GM04504 (cell line): ENCODE results near the gene PTCD1.
"Not testable (repeated sequence)": the region's sequence is repeated elsewhere in the genome, so short reads cannot be mapped to it uniquely, and the experiment has no call there.

ENCODE experiments used
- DNase-seq: peaks from one replicate; pipeline ENCODE4 v3.0.0-alpha.2; 2012; ENCODE audit warnings: low read depth

Gene PTCD1

DNA sequence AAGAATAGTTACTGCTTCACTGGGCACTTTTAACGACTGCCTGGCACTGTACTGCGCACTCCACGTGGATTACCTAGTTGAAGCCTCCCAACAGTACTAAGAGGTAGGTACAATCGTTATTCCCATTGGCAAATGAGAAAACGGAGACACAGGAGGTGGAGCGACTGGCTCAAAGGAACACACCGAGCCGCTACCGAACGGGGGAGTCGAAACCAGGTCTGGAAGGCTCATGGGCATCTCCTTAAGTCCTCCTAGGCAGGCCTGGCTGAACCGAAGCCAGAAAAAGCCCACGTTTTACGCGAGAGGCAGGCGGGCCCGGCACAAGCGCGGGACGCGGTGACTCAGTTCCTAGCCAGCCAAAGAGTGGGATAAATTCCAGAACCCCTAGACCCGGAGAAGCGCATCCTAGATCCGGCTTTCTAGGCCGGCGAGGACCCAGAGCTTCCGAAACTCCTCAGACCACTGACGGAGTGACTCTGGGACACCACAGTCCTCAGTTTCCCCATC lies 30.7 kb downstream of the PTCD1 start:
- DNase-seq: peak; percentile 58

DNA sequence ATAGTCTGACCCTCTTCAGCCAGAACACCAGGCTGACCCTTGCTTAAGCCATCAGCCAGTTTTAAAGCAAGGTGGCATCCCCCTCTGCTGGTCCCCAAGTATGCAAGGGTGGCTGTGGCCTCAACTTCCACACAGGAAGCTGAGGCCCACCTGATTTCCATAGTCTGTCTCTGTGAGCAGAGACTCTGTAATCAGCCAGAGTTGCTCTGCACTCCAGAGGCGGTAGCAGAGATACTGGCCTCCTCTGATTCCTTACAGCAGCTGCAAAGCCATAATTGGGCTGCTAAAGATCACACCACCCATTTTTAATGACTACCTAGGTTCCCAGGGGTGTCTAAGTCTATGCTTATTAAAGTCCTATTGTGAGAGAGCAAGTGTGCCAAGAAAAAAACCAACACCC lies 32.0 kb downstream of the PTCD1 start:
- DNase-seq: no peak

DNA sequence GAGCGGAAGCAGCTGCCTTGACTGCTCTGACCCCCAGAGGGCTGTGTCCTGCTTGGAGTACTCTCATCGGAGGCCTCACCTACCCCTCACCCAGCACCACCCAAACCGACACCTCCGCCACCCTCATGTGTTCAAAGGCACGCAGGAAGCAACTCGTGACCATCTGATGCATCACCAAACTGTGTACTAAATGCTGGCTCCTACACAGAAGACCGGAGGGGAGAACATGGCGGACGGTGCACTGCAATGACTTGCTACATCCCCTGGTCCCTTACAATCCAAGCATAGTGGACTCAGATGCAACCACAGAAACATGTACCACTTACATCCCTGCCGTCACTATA lies 33.6 kb downstream of the PTCD1 start:
- DNase-seq: no peak

DNA sequence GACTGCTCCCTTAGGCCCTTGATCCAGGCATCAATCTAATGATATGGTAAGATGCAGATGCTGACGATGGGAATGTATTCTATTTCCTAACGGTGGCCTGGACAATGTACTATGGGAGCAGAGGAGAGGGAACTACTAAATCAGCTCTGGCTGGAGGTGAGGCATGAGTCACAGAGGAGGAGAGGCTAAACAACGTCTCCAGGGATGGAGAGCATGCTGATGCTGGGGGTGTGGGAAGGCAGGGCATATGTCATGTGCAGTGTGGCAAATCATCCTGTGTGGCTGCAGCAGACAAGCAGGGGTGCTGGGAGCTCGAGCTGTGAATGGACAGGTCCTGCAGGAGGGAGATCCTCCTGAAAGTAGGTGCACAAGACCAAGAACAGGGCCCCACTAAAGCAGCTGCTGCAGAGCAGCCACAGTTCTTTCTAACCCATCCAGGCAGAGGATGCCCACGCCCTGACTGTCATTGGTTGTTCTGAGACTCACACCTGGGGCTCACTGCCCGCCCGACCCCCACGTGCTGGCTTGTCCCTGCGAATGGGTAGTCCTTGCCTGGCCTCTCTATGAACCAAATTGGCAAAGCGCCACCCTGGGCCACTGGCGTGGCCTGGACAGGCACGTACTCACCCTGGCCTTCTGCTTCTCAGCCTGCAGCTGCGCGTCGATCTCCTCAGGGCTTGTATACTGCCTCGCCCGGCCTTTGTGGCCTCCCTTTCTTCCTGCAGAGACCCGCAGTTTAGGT lies 34.2 kb downstream of the PTCD1 start:
- peak; percentile 18 for DNase-seq

DNA sequence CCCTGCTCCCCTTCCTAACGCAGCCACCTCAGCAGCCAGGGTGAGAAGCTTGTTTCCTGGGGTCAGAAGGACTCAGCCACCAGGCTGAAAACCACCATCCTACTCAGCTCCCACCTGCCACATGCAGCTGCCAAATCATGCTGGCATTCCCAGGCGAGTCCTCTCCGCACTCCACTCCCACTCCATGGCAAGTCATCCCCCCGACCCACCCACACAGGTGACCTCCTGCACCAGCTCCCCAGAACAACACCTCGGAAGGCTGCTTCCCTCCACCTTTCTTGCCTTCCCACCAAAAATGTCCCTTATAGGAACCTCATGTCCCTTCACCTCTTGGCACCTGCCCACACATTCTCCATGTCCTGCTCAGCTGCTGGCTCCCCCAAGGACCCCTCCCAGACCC lies 34.8 kb downstream of the PTCD1 start:
- DNase-seq: no peak

DNA sequence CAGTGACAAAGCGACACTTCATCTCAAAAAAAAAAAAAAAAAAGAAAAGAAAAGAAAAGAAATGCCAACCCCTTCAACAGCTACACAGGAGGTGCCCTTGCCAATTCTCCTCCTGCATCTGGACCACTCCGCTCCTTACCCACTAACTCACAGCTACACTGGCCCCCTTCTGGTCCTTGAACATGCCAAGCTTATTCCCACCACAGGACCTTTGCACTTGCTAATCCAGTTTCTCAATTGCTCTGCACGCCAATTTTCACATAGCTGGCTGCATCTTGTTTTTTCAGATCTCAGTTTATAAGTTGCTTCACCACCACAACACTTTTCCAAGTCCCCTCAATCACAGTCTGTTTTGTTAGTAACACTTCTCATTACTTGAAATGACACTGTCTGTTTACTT lies 35.7 kb downstream of the PTCD1 start:
- DNase-seq: no peak

DNA sequence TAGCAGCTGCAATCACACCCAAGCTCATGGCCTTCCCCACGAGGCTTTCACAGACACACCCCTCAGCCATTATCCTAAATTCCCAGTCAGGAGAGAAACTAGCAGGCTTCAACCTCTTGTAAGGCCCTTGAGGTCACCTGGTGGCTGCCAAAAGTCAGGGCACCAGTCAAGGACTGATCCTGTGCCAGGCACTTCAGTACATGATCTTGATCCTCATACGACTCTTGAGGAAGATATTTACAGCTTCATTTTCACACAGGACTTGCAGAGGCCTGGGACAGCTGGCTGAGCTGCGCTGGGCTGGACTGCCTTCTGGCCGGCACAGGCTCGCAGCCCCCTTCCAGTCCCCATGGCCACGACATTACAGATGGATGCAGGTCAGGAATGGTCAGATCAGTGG lies 39.0 kb downstream of the PTCD1 start:
- DNase-seq: no peak

DNA sequence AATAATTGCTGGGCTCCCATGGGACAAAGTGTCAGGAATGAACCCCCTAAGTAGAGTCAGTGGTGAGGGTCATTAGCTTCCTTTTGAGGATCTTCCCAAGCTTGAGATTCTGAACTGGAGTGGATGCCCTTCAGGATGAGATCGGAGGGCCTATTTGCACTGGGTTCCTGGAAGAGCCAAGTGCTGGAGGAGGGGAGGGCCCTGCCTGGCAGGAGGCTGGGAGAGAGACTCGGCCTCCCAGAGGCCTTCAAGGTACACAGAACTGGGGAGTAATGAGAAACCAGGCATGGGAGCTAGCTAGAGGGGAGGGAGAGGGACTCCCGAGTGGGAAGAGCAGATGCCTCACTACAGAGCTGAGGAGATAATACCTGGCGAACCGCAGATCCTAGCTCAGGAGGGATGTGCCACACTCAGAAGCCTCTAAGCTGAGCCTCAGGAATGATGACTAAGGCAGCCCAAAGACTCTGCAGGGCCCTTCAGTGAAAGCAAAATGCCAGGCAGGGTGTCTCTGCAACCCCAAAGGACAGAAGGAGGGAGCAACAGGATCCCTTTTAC lies 39.6 kb downstream of the PTCD1 start:
- no peak for DNase-seq

DNA sequence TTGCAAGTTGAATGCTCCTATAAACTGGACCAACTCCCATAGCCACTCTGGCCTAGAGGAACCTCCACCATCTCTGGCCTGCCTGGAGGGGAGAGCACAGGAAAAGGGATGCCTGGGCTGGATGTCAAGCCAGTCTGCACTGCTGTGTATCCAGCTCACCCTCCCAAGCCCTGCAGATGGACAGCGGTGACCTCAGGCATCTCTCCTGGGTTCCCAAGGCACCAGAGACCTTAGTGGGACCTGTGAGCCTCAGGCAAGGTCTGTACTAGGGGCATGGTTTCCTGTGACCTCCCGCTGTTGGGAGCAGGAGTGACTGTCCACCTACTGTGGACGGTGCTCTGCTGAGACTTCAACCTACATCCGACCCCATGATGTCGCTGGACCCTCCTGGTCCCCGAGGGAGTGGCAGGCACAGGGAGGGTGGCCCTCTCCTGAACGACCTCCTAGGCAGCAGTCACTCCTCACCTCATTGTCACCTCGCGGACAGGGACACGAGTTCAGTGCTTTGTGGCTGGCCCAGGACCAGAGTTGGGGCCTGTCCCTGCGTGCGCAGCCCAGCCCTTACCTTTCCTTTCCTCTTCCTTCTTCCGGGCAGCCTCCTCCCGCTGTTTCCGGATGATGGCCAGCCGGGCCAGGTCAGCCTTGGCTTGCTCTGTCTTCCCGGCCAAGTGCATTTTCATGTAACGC lies 41.2 kb downstream of the PTCD1 start:
- no peak for DNase-seq

DNA sequence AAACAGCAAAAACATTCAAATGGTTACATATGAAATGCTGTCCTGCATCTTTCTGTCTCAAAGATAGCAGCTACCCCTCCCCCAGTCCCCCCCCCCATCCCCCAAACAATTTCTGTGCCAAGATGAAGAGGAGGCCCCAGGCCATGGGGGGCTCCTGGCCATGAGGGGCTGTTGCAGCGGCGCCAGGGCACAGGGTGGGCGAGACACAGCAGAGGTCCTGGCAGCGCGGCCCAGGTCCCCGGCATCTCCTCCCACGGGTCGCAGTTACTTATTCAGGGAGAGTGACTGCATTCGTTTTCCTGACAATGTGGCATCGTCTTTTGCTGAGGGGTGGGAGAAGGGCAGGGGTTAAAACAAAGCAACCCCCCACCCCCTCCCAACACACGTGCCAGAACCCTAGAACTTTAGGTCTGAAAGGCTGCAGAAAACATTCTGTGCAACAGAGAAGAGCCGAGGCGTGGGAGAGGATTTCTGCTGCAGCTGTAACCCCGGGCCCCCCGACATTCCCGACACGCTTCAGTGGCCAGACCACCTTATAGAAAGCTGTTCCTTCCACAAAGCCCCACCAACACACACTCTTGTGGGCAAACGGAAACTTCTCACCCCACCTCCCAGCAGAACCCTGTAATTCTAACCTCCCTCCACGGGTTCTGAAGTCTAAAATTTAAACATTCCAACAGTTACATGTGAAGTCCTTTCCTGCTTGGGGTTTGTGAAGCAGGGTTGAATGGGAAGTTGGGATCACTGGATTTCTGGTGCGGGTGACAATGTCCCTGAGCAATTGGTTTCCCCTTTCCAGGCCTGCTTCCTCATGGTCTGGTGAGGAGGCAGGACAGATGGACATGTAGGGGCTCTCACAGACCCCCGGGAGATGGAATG lies 41.9 kb downstream of the PTCD1 start:
- no peak for DNase-seq

DNA sequence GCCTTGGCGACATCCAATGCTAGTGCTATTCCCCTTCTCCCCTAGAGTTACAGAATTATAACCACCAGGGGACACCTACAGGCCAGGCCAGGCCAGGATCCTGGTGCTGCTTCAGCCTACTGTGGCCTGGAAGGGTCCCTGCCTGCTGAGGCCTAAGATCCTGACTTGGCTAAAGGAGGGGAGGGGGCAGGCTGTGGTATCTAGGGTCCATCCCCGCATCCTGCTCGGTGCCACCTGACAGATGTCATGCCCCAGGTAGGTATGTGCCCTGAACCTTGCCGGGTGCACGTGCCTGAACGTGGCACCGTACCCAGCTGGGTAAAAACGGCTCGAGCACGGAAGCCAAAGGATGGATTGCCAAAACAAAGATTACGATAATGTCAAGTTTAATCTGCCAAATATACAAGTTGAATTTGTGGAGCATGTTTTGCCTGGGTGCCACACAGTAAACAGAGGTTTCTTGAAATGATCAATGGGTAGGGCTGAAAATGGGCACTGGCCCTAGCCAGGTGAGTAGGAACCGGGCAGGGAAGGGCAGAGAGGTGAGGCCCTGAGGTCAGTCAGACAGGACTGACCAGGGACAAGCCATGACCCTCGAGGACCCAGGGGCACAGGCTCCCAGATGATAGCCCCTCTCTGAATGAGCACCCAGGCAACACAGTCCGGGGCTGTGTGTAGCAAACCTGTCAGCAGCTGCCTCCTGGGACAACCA lies 42.8 kb downstream of the PTCD1 start:
- DNase-seq: no peak

DNA sequence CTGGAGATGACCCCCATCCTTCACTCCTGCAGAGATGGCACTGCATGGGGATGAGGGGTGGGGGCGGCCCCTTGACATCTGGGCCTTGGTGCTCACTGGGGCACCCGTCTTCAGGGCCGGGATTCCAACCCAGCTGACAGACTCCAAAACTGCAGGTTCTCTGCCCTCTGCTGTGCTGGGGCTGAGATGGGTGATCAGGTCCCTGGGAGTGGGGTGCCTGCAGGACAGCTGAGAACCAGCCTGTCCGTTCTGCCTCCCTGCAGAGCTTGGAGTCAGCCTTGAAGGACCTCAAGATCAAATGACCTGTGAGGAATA lies 44.5 kb downstream of the PTCD1 start:
- DNase-seq: no peak

DNA sequence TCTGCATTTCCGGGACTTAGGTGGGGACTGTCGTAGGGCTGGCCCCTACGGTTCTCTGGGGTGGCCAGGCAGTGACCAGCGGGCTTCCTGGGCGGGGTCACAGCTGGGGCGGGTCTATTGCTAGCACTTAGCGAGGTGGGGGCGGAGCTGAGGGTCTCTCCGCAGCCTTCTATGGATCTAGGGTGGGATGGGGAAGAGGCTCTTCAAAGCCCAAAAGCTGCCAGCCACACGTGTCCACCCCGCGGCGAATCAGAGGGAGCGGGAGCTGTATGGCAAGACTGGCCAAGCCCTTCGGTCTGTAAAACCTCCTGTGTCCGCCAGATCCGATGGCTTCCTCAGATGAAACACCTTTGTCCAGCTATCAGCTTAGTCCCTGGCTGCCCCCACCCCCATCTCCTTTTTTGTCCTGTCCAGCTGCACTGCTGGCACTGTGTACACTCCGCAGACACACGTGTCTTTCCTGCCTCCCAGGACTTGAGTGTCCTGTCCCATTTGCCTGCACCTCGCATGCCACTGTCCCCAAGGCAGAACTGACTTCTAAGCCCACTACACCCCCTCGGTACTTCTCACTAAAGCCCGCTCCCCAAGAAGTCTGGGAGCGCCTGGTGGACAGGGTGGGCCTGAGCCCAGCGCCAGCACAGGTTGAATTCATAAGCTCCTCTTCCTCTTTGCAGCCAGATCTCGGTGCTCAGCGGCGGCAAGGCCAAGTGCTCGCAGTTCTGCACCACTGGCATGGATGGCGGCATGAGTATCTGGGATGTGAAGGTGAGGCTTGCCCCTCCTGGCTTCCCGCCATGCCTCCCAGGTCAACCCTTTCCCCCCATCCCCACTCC lies 45.0 kb downstream of the PTCD1 start:
- no peak for DNase-seq

DNA sequence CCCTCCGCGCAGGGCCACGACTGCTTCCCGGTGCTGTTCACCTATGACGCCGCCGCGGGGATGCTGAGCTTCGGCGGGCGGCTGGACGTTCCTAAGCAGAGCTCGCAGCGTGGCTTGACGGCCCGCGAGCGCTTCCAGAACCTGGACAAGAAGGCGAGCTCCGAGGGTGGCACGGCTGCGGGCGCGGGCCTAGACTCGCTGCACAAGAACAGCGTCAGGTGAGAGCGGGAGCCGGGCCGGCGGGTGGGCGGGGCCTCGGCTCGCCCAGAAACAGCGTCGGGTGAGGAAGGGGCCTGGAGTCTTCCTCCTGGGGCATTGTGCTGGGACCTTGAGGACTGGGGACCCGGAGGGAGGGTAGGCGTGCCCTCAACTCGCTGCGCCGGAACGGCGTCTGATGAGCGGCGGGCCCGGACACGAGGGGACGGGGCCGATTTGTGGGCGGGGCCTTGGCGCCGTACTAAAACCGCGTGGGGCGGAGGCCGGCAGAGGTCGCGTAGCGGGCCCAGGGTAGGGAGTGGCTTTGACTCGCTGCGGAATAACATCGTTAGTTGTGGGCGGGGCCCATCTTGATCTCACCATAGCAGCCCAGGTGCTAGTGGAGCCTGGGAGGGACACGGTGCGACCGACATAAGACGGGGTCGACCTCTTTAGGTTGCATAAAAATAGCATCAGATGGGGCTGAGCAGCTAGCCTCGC lies 45.8 kb downstream of the PTCD1 start:
- no peak for DNase-seq

DNA sequence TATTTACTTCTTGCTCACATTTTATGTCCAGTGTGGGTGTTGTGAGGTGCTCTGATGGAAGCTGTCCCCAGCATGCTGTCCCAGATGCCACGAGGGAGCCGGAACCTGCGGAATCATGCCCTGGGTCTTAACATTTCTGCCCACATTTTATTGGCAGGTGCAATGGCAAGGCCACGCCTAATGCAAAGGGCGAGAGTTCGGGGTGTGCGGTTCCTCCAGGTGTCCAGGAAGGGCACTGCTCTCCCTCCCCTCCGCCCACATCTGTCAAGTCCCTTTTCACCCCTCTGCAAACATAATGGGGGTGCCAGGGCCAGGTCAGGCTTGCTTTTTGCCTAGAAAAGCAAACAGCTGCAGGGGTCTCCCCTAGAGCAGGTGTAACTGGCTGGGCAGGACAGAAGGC lies 46.6 kb downstream of the PTCD1 start:
- no peak for DNase-seq

DNA sequence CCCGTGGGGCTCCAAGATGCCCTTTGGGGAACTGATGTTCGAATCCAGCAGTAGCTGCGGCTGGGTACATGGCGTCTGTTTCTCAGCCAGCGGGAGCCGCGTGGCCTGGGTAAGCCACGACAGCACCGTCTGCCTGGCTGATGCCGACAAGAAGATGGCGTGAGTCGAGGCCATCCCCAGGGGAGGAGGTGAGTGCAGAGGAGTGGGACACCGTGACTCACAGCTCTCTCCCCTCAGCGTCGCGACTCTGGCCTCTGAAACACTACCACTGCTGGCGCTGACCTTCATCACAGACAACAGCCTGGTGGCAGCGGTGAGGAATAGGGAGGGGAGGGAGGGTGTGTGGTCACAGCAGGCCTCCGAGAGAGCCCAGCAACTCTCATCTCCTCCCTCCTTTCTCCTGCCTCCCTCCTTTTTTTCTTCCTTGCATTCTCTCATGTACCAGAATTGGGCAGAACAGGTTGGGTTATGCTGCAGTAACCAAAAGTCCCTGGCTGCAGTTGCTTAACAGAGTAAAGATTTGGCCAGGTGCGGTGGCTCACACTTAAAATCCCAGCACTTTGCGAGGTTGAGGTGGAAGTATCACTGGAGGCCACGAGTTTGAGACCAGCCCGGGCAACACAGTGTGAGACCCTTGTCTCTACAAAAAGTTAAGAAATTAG lies 47.5 kb downstream of the PTCD1 start:
- DNase-seq: no peak

DNA sequence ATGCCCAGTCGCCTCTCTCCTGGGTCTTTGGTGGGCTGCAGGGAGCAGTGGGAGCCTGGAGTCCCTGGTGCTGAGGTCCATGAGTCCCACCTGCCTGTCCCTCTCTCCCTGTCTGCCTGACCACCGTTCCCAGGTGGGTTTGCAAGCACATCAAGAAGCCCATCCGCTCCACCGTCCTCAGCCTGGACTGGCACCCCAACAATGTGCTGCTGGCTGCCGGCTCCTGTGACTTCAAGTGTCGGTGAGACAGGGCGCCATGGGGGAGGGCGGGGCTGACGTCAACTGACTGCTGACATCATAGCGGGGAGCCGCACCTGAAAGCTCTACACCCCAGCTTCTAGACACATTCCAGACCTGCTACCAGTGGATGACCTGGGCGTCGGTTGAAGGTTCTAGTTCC lies 48.8 kb downstream of the PTCD1 start:
- DNase-seq: no peak

DNA sequence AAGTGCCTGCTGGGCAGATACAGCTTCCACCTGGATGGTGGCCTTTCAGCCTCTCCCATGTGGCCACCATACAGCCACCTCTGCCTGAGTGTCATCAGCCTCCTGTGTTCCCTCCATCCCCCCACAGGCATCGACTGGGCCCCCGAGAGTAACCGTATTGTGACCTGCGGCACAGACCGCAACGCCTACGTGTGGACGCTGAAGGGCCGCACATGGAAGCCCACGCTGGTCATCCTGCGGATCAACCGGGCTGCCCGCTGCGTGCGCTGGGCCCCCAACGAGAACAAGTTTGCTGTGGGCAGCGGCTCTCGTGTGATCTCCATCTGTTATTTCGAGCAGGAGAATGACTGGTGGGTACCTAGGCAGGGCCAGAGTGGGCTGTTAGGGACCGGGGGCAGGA lies 50.7 kb downstream of the PTCD1 start:
- no peak for DNase-seq

DNA sequence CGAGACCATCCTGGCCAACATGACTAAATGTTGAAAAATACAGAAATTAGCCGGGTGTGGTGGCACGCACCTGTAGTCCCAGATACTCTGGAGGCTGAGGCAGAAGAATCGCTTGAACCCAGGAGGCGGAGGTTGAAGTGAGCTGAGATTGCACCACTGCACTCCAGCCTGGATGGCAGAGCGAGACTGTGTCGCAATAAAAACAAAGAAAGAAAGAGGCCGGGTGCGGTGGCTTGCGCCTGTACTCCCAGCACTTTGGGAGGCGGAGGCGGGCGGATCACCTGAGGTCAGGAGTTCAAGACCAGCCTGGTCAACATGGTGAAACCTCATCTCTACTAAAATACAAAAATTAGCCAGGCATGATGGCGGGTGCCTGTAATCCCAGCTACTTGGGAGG lies 51.4 kb downstream of the PTCD1 start:
- not testable (repeated sequence) for DNase-seq
